Epithelial cell of proximal tubule (primary cell): ENCODE measurements around the gene SPG7. TPM values are rescaled to one million over a fixed set of nuclear protein-coding genes. Genes with fewer than 3 reads are reported as not detected.

Experiments
- DNase-seq: peaks from one replicate; pipeline ENCODE4 v3.0.0-alpha.2; 2011; ENCODE audit warnings: low read depth
- H3K4me3 ChIP-seq: 2 replicates; pipeline ENCODE4 v1.5.1; 2011; ENCODE audit warnings: low read depth, mild to moderate bottlenecking, low read length
- CTCF ChIP-seq: conservative IDR thresholded peaks from 2 replicates; pipeline ENCODE4 v1.5.1; 2012; ENCODE audit warnings: low read depth, mild to moderate bottlenecking, low read length
- total RNA-seq: library from RNA; depleted of rRNA; stranded (reverse); fragments of >200 nt; gene quantifications from 2 replicates; pipeline ENCODE4 v1.2.3, GENCODE V29; 2015

The SPG7 gene
- total RNA-seq, 1 donor from 2014 or later, result 66.7 TPM

- no peak for DNase-seq
- TF ChIP-seq CTCF, result no peak
- H3K4me3 ChIP-seq, result no peak overlapping the region
These were observed 85.6 kb downstream of the SPG7 start for GRCh38 chr16:89593841-89594240.

- no peak overlapping the region for H3K4me3 ChIP-seq
- DNase-seq, result no peak
- TF ChIP-seq CTCF, result no peak
These were observed 87.3 kb downstream of the SPG7 start for GRCh38 chr16:89595330-89596060.

GRCh38 chr16:89596061-89596689, 88.0 kb downstream of the SPG7 start:
- no peak overlapping the region for H3K4me3 ChIP-seq
- no peak for DNase-seq
- TF ChIP-seq CTCF, result no peak

GRCh38 chr16:89596957-89597649, 88.9 kb downstream of the SPG7 start:
- DNase-seq, result no peak
- no peak overlapping the region for H3K4me3 ChIP-seq
- no peak for TF ChIP-seq CTCF

GRCh38 chr16:89598199-89598598, 90.0 kb downstream of the SPG7 start:
- no peak overlapping the region for H3K4me3 ChIP-seq
- TF ChIP-seq CTCF, result no peak

GRCh38 chr16:89599451-89599858, 91.3 kb downstream of the SPG7 start:
- DNase-seq, result no peak
- TF ChIP-seq CTCF, result peak; percentile 59
- H3K4me3 ChIP-seq, result no peak overlapping the region

More at GRCh38 chr16:89598199-89598598, 90.0 kb downstream of the SPG7 start:
- DNase-seq, result no peak
